Amniotic stem cell (primary cell): Measurements from ENCODE around the gene PRG3.
"Not testable (repeated sequence)": the region's sequence is repeated elsewhere in the genome, so short reads cannot be mapped to it uniquely, and the experiment has no call there.

Experiments
- DNase-seq: peaks from one replicate; lab custom pipeline; 2025; lab: John Stamatoyannopoulos, UW

PRG3 gene

DNA sequence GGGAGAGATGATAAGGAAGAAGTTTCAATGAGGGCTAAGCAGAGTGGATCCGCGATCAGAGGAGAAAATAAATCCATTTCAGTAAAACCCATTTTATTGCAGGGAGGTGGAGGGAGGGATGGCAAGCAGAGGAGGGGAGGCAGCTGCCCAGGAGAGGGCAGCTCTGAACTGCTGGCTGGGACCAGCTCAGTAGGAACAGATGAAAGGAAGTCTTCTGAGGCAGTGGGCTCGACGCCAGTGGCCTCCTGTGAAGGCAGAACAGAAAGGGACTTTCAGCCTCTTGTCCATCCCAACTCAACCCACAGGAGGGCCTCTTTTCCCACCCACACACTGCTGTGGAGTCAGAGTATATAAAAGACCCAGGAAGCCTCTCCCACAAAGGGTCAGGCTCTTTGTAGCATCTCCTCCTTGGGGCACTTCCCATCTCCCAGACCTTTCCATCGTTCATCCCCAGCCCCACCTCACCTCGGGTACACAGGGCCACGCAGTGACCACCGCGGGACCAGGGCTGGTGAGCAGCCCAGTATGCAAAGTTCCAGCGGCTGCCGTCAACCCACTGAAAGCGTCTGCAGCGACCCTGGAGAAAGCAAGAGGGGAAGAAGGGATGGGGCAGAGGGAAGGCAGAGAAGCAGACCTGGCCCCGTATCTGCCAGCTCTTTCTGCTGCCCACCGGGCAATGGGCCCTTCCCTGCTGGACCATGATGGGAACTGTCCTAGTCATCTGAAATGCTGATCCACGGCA is 6.5 kb upstream of the PRG3 start:
- no peak for DNase-seq

DNA sequence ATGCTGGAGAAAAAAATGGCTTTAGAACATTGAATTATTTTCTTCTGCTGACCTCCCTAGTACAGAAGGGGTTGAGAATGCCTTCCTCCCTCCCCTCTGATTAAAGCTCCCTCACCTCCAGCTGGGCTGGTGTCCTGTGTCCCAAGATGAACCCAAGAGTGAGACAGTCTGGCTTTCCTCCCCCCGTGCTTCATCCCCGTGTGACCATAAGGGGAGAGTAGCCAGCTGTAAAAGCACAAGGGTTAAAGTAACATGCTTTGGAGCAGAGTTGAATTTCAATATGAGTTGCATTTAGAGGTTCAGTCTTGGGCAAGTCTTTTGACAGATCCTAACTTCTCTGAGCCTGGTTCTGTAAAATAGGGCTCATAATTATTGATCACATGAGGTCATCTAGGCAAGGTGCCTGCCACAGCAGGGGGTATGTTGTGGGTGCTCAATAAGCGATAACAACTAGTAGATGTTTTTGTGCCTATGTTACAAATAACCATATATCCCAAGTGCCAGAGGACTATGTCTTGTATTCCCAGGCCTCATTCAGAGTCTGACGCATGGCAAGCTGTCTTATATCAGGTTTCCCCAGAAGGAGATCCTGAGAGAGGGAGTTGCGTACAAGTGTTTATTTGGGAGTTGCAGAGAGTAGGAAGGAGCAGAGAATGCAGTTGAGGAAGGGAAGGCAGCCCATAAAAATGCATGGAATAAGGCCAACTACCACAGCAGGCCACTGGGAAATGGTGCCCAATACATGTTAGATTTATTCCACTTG is 5.4 kb upstream of the PRG3 start:
- DNase-seq = no peak

DNA sequence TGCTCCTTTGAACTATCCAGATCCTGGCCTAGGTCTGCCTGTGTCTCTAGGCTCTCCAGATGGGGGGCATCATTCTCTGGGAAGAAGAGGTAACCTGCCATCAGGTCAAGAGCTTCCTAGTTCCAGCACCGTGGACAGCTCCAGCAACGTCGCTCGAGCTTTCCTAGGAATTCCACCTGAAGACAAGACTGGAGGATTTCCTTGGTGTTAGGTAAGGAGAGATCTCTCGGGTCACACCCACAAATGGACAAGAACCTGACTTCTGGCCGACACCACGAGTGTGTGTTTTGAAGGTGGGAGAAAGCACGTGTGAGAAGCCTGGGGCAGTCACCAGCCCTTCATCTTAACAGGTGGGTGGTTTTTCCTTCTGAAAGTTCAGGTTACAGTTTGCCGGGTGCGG is 1.2 kb downstream of the PRG3 start:
- no peak for DNase-seq

DNA sequence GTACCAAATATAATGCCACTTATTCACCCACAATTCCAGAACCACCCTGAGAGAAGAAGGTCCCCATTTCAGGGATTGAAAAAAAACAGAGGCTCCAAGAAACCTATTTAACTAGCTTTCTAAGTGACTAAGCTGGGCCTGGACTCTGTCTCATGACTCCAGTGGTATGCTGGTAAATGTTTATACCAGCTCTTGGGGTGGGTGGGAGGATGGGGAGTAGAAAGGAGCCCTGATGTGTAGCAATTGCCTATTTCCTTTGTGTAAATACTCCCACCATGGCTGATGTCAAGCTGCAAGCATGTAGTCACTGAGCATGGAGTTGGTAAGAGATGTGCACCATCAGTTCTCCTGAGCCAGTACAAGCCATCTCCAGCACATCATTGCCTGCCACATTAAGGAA is 2.8 kb downstream of the PRG3 start:
- no peak for DNase-seq

DNA sequence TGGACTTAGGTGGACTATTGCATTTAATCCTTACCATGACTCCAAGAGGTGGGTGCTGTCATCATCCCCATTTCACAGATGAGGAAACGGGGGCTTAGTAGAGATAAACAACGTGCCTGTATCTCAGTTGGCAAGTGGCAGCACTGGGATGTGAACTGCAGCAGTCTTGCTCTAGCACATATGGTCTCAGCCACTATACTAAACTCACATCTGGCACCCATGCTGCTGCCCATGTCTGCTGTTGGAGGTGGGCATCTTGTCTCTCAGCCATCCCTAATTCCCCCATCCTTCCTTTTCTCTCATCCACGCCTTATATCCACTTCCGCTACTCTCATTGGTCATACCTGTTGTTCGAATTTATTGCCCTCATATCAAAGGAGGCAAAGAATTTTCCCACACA is 3.8 kb downstream of the PRG3 start:
- no peak for DNase-seq

DNA sequence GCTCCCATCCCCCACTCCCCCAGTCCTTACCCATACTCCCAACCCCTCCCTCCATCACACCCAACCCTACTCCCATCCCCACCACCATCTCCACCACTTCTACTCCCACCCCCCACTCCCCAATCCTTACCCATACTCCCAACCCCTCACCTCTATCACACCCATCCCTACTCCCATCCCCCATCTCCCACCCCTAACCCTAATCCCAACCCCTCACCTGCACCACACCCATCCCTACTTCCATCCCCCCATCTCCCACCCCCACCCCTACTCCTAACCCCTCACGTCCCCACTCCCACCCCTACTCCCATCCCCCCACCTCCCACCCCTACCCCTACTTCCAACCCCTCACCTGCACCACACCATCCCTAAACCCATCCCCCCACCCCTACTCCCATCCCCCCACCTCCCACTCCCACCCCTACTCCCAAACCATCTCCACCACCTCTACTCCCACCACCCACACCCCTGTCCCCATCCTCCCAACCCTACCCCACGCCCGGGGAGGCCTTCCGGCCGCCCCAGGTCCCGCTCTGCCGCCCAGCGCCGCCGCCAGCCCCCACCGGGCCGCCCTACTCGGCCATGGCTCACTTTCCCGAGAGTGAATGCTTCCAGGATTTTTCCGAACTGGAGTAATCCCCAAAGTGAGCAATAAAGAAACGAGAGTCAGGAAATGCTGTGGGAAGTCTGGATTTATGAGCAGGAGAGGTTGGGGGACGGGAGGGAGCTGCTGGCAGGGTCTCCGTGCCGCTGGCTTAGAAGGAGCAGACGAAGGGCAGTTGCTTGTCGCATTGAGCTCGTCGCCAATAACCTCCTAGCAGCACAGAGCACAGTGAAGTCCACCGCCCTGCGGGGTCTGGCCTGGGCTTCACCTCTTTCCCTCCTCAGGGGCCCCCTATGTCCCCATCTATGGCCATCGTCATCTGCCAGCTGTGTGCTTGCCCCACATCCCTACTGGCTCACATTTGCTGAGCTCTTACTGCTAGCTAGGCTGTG is 4.6 kb downstream of the PRG3 start:
- no peak for DNase-seq

DNA sequence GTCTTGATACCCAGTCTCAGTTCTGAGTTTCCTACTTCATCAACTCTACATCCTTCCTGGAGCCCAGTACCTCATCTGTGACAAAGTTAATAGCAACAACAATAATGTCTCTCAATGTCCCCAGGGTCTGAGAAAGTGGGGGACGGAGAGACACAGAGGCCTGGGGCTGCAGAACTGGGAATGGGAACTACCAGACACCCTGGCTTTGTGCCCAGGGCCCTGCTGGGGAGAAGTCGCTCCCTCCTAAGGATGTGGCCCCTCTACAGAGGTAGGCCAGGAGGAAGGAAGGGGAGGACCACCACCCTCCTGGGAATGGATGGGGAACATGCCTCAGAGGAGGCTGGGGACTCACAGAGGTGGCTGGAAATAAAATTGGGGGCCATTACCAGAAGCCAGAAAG is 5.5 kb downstream of the PRG3 start:
- no peak for DNase-seq

DNA sequence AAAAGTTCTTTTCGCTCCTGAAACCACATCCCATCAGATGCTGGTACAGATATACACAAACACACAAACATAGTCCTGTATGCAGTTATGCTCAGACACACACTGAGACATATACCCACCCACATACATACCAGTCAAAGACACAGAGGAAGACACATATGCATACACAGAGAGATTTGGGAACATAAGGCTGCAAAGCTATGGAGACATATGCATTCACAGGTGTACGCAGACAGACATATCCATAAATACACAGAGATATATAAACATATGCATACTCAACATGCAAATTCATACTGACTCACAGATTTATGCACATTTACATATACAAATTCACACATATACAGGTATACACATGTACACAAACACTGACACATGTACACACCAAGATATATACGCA is 6.0 kb downstream of the PRG3 start:
- no peak for DNase-seq

DNA sequence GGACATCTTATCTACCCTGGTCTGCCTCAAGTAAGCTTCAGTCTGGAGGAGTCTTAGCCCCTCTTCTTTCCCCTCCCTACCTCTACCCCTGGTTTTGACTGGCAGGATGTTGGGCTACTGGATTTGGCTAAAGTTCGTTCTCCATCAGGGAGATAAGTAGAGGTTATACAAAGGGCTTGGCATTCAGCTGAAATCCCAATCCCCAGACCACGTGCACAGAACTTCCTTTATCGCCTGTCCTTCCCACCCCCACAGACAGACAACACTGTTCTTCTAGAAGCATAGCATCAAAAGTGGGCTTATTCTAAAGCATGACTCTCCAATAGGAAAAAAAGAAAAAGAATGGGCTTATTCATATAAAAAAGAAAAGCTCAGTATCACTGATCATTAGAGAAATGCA is 7.8 kb downstream of the PRG3 start:
- DNase-seq = no peak

DNA sequence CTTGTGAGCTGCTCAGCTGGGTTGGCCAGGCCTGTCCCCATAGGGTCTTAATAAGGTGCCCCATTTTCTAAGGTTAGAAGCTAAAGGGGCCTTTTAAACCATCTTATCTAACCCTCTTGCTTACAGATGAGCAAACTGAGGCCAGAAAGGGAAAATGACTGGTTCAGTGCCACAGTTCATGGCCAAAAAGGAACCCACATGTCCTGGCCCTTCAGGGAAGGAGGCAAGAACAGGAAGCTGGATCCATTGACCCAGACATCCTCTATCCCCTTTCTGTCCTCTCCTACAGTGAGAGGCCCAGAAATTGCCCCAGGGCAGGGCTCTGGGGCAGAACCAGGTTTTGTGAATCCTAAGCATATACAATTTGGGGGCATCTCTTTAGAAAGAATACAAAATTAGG is 10.0 kb downstream of the PRG3 start:
- no peak for DNase-seq

DNA sequence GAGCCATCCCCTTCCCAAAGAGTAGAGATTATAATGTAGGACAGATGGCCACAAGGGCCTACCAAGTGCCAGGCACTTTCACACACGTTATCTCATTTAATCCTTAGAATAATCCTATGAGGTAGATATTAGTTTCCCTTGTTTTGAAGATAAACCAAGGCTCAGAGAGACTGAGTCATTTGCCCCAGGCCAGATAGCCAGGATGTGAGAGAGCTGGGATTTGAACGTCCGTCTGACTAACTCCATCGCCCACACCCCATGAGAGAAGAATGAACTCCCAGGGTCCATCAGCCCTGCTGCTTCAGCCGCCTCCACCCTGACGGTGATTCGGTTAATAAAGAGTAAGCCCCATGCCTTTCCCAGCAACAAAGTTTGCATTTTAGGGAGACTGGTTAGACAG is 10.7 kb downstream of the PRG3 start:
- DNase-seq = no peak

DNA sequence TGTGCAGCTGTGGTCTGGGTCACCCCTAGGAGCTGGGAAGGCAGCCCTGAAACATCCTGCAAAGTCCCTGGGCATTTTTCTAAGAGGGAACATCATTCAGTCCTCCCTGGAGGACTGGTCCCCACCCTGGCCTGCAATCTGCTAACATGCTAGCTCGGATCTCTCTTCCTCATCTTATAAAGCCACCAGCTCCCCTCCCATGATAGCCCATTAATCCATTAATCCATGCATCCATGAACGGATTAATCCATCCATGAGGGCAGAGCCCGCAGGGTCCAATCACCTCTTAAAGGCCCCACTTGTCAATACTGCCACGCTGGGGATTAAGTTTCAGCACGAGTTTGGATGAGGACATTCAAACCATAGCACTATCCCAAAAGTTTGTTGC is 12.1 kb downstream of the PRG3 start:
- DNase-seq = no peak

DNA sequence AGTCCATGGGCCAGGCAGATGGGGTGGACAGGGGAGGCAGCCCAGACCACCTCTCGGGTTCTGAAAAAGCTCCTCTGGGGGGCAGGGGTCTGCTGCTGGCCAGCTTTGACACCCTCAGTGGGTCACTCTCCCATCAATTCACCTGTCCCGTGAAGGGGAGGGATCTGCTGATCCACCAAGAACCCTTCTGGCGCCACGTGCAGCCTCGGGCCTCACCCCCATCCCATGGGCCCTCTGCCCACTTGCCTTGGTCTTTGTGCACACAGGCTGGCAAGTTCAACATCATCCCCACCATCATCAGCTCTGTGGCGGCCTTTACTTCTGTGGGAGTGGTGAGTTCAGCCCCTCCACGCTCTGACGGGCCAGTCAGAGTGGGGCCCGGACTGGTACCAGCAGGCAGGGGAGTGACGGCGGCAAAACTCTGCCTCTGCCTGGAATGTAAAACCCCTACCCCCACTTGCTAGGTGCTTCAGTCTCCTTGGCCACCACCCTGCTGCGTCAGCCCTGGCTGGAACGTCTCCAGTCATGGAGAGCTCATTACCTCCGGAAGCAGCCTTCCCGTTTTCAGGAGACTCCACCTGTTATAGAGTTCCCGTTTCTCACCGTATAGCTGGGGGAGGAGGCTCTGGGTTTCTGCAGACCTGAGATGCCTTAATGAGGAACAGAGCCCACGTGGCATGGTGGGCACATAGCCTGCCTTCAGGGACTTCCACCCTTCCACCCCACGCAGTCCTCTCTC is 12.7 kb downstream of the PRG3 start:
- no peak for DNase-seq

DNA sequence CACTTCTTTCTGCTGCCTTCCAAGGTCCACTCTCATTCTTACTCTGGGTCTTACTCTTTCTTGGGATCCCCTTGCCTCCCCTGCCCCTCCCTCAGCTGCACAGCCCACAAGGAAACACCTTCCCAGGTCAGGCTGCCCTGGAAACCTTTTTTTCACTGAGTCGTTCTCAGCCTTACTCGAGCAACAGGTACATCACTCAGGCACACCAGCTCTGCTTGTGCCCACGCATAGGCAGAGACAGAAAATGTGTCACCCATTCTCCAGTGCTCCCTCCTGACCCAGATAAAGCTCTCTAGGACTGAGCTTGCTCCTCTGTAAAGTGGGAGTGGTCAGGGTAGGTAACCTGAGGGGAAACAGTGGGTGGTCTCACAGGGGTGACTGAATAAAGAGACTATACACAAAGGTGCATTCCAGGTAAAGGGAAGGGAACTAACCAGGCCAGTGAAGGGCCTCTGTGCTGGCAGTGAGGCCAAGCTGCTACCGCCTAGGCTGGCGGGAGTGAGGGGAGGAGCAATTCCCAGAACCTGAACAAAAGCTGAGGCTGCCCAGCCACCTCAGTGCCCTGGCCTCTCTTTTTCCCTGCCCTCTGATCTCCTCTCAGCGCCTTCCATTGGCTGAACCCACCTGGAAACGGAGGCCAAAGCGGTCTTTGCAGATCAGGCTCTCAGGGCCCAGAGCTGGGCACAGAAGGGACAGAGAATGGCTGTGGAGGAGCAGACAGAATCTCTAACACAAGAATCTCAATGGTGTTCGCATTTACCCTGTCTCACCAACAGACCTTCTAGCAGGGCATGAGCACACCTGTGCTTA is 15.9 kb downstream of the PRG3 start:
- no peak for DNase-seq

DNA sequence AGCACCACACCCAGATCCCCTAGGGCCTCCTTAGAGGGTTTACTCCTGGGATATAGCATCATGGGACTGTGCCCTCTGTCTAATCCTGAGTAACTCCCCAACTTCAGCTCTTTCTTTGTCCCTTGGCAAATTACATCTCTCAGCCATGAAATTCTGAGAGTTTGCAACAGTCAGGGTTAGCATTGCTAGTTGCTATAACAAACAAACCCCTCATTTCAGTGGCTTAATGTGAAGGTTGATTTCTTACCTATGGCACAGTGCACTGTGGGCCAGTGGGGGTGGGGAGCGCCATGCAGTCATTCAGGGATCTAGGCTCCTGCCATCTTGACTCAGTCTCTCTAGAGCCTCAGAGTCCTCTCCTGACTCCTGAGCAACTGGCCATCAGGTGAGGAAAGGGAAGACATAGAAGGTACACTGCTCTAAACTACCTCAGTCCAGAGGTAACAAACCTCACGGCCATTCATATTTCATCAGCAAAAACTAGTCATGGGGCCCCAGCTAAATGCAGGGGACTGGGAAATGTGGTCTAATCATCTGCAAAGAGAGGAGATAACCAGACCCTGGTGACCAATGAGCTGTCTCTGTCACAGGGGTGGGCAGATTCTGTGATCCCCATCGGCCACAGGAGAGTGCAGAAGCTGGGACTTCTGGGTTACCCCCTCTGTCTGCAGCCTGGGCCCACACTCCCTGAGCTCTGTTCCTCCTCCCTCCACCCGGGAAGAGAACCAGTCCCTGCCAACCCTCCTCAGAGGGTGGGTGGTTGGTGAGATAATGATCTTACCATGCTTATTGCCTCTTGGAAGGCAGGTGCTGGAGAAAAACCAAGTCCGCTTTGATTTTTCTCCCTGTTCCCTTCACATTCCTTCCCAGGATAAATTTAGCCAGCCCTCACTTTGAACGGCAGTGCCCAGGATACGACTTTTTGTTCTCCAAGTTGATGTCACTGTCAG is 17.5 kb downstream of the PRG3 start:
- DNase-seq = no peak

DNA sequence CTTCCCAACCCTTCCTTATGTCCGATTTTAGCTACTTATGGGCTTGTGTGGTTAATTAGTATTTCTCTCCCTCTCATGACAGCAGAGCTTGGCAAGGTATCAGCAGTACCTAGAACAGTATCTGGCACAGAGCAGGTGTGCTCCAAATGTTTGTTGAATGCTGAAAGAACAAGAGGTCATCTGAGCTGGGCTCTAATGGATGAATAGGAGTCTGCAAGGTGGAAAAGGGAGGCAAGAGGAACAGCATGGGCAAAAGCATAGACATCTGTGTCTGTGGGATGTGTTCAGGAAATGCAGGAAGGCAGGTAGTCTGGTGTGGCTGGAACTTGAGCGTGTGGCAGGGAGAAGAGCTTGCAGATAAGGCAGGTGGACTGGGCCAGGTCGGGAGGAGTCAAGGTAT is 19.0 kb downstream of the PRG3 start:
- no peak for DNase-seq

DNA sequence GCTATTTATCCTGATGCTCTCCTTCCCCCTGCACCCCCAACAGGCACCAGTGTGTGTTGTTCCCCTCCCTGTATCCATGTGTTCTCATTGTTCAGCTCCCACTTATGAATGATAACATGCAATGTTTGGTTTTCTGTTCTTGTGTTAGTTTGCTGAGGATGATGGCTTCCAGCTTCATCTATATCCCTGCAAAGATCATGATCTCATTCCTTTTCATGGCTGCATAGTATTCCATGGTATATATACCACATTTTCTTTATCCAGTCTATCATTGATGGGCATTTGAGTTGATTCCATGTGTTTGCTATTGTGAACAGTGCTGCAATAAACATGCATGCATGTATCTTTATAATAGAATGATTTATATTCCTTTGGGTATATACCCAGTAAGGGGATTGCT is 19.5 kb downstream of the PRG3 start:
- DNase-seq = not testable (repeated sequence)

DNA sequence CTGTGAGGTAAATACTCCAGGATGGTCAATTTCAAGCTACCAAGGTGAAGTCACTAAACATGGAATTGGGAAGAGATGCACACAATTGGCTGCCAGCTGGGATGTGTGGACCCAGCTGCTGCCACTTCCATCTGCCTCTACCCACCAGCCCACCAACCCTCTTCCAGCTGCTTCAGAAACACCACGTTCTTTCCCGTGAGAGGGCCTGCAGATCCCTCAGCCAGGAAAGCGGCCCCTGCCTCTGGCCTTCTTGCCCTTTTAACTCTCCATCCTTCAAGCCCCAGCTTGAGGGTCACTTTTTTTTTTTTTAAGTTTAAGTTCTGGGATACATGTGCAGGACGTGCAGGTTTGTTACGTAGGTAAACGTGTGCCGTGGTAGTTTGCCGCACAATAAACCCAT is 20.0 kb downstream of the PRG3 start:
- no peak for DNase-seq

DNA sequence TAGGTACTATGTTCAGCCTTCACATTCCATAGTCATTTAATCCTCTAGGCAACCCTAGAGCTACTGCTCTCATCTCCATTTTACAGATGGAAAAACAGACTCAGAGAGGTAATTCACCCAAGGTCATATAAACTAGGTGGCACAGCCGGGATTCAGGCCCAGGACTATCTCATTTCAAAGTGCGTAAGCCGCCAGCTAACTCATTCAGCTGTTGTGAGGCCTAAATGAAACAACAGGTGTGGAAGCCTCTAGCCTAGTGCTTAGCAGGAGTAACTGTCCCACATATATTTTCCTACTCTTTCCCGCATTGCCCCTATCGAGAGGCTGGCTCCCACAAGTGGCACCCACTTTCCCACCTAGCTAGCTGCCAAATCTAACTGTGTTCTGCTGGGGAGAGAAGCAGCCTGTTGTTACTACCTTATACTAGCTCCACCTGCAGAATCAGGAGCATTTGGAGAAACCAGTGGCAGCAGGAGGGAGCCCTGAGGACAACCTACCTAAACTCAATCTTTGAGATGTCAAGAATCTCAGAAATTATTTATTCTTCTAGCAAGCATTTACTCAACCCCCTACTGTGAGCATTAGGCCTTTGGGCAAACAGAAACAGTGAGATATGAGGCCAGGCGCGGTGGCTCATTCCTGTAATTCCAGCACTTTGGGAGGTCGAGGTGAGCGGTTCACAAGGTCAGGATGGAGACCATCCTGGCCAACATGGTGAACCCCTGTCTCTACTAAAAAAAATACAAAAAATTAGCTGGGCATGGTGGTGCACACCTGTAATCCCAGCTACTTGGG is 20.9 kb downstream of the PRG3 start:
- DNase-seq = no peak
